A673 (cell line): ENCODE data around the gene SPOCD1.

ENCODE experiments used
- EZH2 ChIP-seq: fragments of 200-600 bp; sonication (generic); IDR thresholded peaks from 2 replicates; pipeline ENCODE4 v1.6.1; 2017; ENCODE audit warnings: borderline replicate concordance, low read depth, mild to moderate bottlenecking, mixed read lengths, antibody characterized with exemption, low read length; ENCODE audit not compliant: poor library complexity, severe bottlenecking
- TF ChIP-seq, protein P1 (sequence below): fragments of 300-800, 200-600 bp; sonication (generic); conservative IDR thresholded peaks from 2 replicates; pipeline ENCODE4 v1.5.1; 2017; ENCODE audit warnings: low read depth, mild to moderate bottlenecking, antibody characterized with exemption, low read length, moderate library complexity, mixed read lengths

DNA sequence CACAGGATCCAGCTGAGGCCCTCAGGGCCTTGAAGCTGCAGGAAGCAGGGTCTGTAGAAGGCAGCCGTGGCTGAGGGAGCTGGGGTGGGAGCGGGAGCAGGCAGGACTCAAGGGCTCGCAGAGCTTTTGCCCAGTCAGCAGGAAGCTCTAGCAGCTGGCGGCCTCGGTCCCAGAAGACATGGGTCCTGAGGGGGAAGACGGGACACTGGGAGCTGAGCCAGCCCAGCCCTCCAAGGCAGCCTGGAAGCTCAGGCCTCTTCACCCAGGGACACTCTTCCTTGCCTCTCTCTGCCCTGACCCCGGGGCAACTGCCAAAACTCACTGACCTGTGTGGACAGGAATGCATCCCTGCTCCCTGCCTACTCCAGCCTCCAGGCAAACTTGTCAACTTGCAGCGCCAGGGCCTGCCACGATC lies 60.6 kb downstream of the SPOCD1 start:
- no peak for TF ChIP-seq EZH2
- TF ChIP-seq, protein P1, sequence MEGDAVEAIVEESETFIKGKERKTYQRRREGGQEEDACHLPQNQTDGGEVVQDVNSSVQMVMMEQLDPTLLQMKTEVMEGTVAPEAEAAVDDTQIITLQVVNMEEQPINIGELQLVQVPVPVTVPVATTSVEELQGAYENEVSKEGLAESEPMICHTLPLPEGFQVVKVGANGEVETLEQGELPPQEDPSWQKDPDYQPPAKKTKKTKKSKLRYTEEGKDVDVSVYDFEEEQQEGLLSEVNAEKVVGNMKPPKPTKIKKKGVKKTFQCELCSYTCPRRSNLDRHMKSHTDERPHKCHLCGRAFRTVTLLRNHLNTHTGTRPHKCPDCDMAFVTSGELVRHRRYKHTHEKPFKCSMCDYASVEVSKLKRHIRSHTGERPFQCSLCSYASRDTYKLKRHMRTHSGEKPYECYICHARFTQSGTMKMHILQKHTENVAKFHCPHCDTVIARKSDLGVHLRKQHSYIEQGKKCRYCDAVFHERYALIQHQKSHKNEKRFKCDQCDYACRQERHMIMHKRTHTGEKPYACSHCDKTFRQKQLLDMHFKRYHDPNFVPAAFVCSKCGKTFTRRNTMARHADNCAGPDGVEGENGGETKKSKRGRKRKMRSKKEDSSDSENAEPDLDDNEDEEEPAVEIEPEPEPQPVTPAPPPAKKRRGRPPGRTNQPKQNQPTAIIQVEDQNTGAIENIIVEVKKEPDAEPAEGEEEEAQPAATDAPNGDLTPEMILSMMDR = no peak
